NCI-H2196 treated with DMSO at 0.1 percent for 48 hours (cell line): Measurements from ENCODE around the gene KIF17.
"Not testable (repeated sequence)": the region's sequence is repeated elsewhere in the genome, so short reads cannot be mapped to it uniquely, and the experiment has no call there.

ENCODE experiments used
- DNase-seq: peaks from one replicate; lab custom pipeline; 2025; ENCODE audit not compliant: unreplicated experiment; lab: John Stamatoyannopoulos, UW

Gene KIF17

GRCh38 chr1:20727746-20728316 is 10.0 kb upstream of the KIF17 start:
- DNase-seq, result no peak

GRCh38 chr1:20726932-20727745 is 9.3 kb upstream of the KIF17 start:
- DNase-seq, result no peak

DNA sequence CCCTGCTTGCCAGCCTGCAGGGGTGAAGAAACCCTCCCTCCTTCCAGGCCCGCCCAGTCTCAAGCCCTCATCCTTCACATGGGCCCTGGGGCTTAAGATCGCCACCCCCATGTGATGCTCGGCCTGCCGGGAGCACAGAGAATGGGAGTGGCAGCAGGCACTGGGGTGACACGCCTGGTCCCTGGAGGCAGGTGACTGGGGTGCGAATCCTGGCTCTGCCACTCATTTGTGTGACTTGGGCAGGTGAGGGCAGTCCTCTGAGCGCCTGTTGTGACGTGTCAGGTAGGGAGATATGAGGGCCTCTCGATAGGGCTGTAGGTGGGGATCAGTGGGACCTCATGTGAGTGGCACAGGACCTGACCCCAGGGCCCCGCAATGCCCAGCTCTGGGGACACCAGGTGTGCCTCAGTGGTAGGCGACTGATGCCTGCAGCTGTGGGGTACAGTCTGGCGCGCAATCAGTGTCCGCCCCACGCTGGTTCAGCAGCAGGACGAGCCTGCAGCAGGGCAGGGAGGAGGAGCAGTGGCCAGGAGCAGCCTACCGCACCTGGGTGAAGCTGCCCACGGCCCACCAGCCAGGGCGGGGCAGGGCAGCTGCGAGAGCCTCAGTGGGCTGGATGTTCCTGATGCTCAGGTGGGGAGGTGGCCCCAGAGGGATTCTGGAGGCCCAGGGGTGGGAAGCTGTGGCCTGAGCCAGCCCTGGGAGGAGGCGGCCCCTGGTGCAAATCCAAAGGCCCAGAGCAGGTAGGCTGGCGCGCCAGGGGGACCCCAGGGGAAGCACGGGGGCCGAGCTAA is 8.5 kb upstream of the KIF17 start:
- no peak for DNase-seq

DNA sequence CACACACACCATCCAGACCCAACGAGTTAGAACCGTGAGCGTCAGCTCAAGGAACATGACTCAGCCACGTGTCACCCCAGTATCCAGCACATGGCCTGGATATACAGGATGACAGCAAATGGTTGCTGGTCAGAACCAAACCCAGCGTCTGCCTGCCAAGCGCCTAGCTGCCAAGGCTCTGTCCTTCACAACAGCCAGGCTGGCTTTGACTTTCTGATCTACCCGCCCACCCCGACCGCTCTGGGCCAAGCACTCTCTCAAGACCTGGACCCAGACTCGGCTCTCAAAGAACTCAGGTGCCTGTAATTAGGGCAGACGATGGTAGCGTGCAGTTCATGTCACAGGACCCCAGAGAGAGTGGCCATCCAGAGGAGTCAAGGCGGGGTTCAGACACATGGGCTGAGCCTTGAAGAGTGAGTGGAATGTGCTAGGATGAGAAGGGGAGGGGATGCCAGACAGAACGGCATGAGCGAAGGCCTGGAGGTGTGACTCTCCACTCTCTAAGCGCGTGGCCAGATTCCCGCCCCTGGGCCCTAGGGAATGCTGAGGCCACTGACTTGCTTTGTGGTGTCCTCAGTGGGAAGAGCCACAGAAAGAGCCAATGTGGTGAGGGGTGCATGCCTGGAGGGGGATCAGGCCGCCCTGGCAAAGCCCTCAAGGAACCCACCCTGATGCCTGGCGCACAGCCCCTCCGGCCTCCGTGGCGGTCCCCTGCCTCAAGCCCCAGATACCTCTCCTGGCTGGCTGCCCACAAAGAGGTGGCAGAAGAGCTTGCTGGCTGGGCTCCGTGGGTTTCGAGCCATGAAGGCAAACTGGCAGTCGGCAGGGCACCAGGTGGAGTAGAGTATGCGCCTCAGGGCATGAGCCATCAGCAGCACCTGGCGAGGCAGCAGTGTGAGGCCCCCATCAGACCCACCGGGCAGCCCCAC is 7.6 kb upstream of the KIF17 start:
- no peak for DNase-seq

GRCh38 chr1:20724364-20725188 is 6.8 kb upstream of the KIF17 start:
- no peak for DNase-seq

GRCh38 chr1:20723537-20724363 is 5.9 kb upstream of the KIF17 start:
- no peak for DNase-seq

DNA sequence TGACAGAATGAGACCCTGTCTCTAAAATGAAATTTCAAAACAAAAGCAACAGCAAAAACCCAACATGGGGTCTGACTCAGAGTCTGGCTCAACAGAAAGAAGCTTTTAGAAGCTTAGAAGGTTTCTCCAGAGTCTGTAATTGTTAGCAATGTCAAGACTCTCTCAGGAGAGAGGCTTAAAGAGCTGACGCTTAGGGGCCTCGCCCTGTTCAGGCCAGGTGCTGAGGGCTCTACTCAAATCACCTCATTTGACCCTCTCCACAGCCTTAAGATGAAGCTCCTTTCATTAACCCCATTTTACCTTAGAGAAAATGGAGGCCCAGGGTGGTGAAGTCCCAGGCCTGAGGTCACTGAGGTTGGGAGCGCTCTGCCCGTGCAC is 5.3 kb upstream of the KIF17 start:
- no peak for DNase-seq

DNA sequence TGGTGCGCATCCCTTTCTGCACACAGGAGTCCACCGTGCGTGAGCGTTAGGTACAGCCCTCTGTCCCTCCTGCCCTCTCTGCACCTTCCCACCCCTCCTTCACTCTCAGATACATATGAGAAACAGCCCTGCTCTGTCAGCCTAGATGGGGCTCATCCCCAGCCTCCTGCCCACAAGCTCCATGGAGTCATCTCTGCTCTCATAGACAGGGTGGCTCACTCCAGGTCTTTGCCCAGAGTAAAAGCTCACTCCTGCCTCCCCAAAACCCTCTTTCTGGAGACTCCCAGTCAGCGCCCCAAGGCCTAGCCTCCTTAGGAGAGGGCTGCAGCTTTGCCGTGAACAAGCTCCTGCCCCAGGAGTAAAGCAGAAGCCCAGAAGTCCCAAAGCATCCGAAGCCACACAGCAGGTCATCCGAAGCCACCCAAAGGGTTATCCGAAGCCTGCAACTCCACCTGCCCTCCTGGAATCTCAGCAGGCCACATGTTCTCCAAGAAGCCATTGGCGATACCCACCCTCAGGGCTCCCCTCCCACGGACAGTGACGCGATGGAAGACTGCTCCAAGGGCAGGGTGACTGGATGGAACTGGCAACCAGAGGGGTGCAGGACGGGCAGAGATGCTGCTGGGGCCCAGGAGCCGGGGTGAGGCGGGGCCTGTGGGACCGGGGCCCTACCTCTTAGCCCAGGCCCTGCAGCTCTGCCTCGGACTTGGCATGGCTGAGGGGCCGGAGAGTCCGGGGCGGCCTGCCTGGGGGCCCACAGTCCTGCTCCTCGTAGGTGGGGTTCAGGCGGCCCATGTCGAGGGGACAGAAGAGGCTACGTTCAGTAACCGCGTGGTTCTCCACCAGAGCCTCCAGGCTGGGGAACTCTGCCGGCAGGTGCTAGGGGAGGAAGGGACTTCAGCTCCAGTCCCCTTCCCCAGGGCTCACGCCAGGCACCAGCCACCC is 3.6 kb upstream of the KIF17 start:
- no peak for DNase-seq

GRCh38 chr1:20720631-20721091 is 2.9 kb upstream of the KIF17 start:
- DNase-seq, result no peak

GRCh38 chr1:20719871-20720620 is 2.2 kb upstream of the KIF17 start:
- no peak for DNase-seq

DNA sequence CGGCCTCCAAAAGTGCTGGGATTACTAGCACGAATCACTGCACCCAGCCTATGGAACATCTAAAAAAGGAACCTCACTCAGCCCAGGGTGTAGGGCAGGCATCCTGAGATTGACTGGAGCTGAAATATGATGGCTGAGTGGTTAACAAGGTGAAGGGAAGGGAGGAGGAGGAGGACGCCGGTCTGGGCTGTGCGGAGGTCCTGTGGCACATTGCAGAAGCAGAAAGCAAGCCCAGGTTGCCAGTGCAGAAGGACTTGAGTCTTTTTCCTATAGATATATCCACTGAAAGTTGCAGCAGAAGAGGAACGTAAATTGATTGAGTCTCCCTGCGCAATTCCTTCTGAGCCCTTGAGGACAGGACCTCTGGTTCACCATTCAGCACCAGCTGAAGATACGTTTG is 1.5 kb upstream of the KIF17 start:
- no peak for DNase-seq

DNA sequence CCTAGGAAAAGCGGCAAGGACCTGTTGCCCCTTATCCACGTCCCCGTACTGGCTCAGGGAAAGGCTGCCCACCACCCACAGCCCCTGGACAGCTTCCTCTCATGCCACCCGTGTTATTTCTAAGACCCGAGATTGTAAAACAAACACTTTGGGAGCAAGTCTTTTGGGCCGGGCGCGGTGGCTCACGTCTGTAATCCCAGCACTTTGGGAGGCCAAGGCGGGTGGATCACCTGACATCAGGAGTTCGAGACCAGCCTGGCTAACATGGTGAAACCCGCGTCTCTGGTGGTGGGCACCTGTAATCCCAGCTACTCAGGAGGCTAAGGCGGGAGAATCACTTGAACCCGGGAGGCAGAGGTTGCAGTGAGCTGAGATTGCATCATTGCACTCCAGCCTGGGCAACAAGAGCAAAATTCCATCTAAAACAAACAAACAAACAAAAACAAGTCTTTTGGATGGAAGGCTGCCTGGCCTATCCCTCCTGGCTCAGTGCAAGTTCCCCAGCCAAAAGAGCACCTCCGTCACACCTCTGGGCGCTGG is 606 bp upstream of the KIF17 start:
- DNase-seq, result not testable (repeated sequence)

GRCh38 chr1:20716232-20716631 is 1.6 kb downstream of the KIF17 start:
- DNase-seq, result no peak

GRCh38 chr1:20715406-20715805 is 2.4 kb downstream of the KIF17 start:
- DNase-seq, result no peak

GRCh38 chr1:20713440-20713839 is 4.4 kb downstream of the KIF17 start:
- DNase-seq, result no peak

GRCh38 chr1:20712215-20712577 is 5.6 kb downstream of the KIF17 start:
- DNase-seq, result no peak
